ENCODE results near the gene PIK3R3. TPM values are rescaled to one million over a fixed set of nuclear protein-coding genes. Genes with fewer than 3 reads are reported as not detected.

The PIK3R3 gene
- total RNA-seq, 1 donor from 2014 or later, result 1.8 TPM

DNA sequence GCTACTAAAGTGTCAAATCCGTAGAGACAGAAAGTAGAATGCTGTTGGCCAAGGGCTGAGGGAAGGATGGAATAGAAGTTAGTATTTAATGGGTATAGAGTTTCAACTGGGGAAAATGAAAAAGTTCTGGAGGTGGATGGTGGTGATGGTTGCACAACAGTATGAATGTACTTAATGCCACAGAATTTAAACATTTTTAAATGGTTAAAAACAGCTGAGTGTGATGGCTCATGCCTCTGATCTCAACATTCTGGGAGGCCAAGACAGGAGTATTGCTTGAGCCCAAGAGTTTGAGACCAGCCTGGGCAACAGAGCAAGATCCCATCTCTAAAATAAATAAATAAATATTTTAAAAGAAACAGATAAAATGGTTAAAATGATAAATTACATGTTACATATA is 44.5 kb downstream of the PIK3R3 start:
- DNase-seq (ENCODE audit: low read depth) (no peak), FAIRE-seq (no peak)
- Histone ChIP-seq H3K27me3 (ENCODE audit: control insufficient read depth, insufficient read depth, low read length) (no peaks in the 10 kb centered on the region), H3K4me3 (ENCODE audit: low read depth, low read length) (no peak overlapping the region), H3K36me3 (ENCODE audit: control insufficient read depth, insufficient read depth, low read length) (no peaks in the 10 kb centered on the region)
- TF ChIP-seq, protein P1, sequence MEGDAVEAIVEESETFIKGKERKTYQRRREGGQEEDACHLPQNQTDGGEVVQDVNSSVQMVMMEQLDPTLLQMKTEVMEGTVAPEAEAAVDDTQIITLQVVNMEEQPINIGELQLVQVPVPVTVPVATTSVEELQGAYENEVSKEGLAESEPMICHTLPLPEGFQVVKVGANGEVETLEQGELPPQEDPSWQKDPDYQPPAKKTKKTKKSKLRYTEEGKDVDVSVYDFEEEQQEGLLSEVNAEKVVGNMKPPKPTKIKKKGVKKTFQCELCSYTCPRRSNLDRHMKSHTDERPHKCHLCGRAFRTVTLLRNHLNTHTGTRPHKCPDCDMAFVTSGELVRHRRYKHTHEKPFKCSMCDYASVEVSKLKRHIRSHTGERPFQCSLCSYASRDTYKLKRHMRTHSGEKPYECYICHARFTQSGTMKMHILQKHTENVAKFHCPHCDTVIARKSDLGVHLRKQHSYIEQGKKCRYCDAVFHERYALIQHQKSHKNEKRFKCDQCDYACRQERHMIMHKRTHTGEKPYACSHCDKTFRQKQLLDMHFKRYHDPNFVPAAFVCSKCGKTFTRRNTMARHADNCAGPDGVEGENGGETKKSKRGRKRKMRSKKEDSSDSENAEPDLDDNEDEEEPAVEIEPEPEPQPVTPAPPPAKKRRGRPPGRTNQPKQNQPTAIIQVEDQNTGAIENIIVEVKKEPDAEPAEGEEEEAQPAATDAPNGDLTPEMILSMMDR (IDR thresholded peaks at IDR 0.05; ENCODE audit: insufficient read depth, low read length, severe bottlenecking), result no peak

DNA sequence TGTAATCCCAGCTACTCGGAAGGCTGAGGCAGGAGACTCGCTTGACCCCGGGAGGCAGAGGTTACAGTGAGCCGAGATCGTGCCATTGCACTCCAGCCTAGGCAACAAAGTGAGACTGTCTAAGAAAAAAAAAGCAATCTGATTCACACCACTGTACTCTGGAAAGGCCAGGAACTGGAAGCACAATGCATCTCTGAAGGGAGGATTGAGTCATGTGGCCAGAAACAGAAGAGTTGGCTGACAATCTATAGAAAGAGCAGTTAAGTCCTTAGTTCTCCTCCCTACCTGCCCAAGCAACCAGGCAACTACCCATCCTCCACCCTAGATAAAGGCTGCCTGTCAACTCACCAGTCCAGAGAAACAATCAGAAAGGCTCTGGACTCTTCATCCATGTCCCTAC is 45.9 kb downstream of the PIK3R3 start:
- no peaks in the 10 kb centered on the region for H3K27me3 ChIP-seq (ENCODE audit: control insufficient read depth, insufficient read depth, low read length)
- DNase-seq (ENCODE audit: low read depth), result peak; percentile 53
- H3K4me3 ChIP-seq (ENCODE audit: low read depth, low read length), result no peak overlapping the region
- TF ChIP-seq, protein P1 (IDR thresholded peaks at IDR 0.05; ENCODE audit: insufficient read depth, low read length, severe bottlenecking), result no peak
- no peaks in the 10 kb centered on the region for H3K36me3 ChIP-seq (ENCODE audit: control insufficient read depth, insufficient read depth, low read length)
- no peak for FAIRE-seq

DNA sequence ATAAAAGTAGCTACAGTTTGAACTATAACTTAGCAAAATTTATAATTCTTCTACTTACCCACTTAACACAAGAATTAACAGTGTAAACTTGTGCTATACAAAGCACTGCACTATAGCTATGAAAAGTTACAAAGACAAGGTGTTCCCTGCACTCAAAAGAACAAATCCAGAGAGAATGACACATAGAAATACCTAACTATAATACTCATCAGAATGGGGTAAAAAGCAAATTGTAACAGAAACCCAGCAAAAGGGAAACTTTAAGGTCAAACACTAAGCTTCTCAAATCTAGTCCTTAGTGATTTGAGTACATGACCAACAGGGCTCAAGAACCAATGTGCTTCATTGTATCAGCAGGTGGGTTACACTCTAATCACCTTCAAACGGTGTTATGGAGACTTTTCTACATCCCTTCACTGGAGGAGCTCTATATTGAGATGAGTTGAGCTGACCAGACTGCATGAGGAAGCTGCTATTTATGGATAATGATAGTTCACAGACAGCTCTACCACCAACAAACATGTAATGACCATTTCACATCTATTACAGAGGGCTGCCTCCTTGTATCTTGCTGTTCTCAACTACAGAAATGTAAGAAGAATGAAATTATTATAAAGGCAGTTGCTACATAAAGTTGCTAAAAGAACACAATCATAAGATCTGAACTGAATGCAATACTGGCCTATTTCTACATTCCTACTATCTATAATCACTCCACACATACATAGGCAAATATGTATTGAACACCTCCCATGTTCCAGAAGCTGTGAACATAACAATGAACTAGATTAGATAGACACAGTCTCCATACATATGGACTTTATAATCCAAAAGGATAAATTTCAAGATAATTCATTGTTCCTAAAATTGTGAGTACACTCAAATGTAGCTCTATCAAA is 47.6 kb downstream of the PIK3R3 start:
- Histone ChIP-seq H3K27me3 (ENCODE audit: control insufficient read depth, insufficient read depth, low read length) (no peaks in the 10 kb centered on the region), H3K36me3 (ENCODE audit: control insufficient read depth, insufficient read depth, low read length) (no peaks in the 10 kb centered on the region), H3K4me3 (ENCODE audit: low read depth, low read length) (no peak overlapping the region)
- DNase-seq (ENCODE audit: low read depth), result peak; percentile 73
- FAIRE-seq, result no peak
- TF ChIP-seq, protein P1 (IDR thresholded peaks at IDR 0.05; ENCODE audit: insufficient read depth, low read length, severe bottlenecking), result no peak

DNA sequence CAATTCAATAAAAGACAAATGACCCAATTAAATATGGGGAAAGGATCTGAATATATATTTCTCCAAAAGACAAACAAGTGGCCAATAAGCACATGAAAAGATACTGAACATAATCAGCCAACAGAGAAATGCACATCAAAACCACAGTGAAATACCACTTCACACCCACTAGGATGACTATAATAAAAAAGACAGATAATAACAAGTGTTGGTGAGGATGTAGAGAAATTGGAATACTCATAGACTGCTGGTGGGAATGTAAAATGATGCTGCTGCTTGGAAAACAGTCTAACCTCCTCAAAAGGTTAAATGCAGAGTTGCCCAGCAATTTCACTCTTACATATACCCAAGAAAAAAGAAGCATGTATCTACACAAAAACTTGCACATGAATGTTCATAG is 48.9 kb downstream of the PIK3R3 start:
- H3K36me3 ChIP-seq (ENCODE audit: control insufficient read depth, insufficient read depth, low read length), result no peaks in the 10 kb centered on the region
- TF ChIP-seq, protein P1 (IDR thresholded peaks at IDR 0.05; ENCODE audit: insufficient read depth, low read length, severe bottlenecking), result no peak
- no peaks in the 10 kb centered on the region for H3K27me3 ChIP-seq (ENCODE audit: control insufficient read depth, insufficient read depth, low read length)
- FAIRE-seq (no peak), DNase-seq (ENCODE audit: low read depth) (no peak)
- H3K4me3 ChIP-seq (ENCODE audit: low read depth, low read length), result no peak overlapping the region

DNA sequence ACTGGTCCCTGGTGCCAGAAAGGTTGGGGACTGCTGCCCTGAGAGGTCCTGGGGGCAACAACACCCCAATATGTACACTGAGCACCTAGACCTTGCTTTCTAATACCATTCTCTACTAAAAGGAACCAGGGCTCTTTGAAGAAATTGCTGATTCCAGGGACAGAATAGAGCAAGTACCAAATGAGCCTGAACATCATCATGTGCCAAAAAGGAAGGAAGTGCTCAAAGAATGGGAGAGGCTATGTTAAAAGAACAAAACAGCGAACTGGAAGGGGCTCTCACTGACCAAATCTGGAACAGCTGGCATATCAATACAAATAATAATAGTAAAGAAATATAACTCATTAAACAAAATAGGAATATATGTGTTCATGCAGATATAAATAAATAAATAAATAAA is 50.8 kb downstream of the PIK3R3 start:
- FAIRE-seq, result no peak
- H3K36me3 ChIP-seq (ENCODE audit: control insufficient read depth, insufficient read depth, low read length), result no peaks in the 10 kb centered on the region

More for the DNA sequence above, 50.8 kb downstream of the PIK3R3 start:
- DNase-seq (ENCODE audit: low read depth), result no peak
- no peak overlapping the region for H3K4me3 ChIP-seq (ENCODE audit: low read depth, low read length)
- no peaks in the 10 kb centered on the region for H3K27me3 ChIP-seq (ENCODE audit: control insufficient read depth, insufficient read depth, low read length)
- TF ChIP-seq, protein P1 (IDR thresholded peaks at IDR 0.05; ENCODE audit: insufficient read depth, low read length, severe bottlenecking), result no peak

Measured in bronchial epithelial cell (primary cell).